ENCODE measurements around the gene TBC1D25.

The TBC1D25 gene

DNA sequence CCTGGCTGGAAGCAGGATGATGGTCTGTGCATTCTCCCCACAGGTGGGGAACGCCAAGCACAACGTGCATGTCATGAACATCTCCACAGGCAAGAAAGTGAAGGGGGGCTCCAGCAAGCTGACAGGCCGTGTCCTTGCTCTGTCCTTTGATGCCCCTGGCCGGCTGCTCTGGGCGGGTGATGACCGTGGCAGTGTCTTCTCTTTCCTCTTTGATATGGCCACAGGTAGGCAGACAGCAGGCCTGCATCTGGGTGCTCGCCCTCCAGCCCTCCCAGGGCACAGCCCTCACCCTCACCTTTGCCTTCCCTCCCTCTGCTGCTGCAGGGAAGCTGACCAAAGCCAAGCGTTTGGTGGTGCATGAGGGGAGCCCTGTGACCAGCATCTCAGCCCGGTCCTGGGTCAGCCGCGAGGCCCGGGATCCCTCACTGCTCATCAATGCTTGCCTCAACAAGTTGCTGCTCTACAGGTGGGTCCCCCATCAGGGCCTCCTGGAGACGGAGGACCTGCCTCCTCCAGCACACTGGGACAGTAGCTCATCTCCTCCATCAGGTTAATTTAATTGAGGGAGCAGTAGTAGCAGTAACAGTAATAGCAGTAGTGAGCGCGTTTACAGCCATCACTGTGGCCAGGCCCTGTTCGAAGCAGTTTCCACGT, 62.4 kb downstream of the TBC1D25 start:
- H3K4me1 ChIP-seq (ENCODE audit: control insufficient read depth, insufficient read depth, low read length, unreplicated experiment), result peaks cover 3% of the 10 kb centered on the region
- H3K4me3 ChIP-seq (ENCODE audit: low read depth, low read length), result no peak overlapping the region
- H3K27me3 ChIP-seq (ENCODE audit: insufficient read depth, low read length), result no peaks in the 10 kb centered on the region
- no peak overlapping the region for H2AFZ ChIP-seq (ENCODE audit: low read length, unreplicated experiment)
- H3K27ac ChIP-seq (ENCODE audit: low read depth, low read length), result no peak overlapping the region
- H3K79me2 ChIP-seq (ENCODE audit: control insufficient read depth, insufficient read depth, low read length, unreplicated experiment), result peaks cover 10% of the 10 kb centered on the region
- no peaks in the 10 kb centered on the region for H3K36me3 ChIP-seq (ENCODE audit: insufficient read depth, low read length)

DNA sequence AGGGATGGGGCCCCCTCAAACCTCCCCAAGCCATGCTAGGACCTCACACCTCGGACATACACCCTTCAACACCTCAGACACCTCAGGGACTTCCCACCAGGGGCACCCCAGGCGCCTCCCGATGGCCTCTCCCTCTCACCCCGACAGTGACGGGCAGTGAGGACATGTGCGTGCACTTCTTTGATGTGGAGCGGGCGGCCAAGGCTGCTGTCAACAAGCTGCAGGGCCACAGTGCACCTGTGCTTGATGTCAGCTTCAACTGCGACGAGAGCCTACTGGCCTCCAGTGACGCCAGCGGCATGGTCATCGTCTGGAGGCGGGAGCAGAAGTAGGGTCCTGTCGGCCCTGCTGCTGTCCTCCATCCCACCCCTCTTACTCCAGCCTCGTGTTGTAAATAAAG, 65.2 kb downstream of the TBC1D25 start:
- H3K4me1 ChIP-seq (ENCODE audit: control insufficient read depth, insufficient read depth, low read length, unreplicated experiment), result no peaks in the 10 kb centered on the region
- no peak overlapping the region for H2AFZ ChIP-seq (ENCODE audit: low read length, unreplicated experiment)
- H3K27ac ChIP-seq (ENCODE audit: low read depth, low read length), result no peak overlapping the region
- no peak overlapping the region for H3K4me3 ChIP-seq (ENCODE audit: low read depth, low read length)
- H3K36me3 ChIP-seq (ENCODE audit: insufficient read depth, low read length), result no peaks in the 10 kb centered on the region
- no peaks in the 10 kb centered on the region for H3K27me3 ChIP-seq (ENCODE audit: insufficient read depth, low read length)
- H3K79me2 ChIP-seq (ENCODE audit: control insufficient read depth, insufficient read depth, low read length, unreplicated experiment), result no peaks in the 10 kb centered on the region

DNA sequence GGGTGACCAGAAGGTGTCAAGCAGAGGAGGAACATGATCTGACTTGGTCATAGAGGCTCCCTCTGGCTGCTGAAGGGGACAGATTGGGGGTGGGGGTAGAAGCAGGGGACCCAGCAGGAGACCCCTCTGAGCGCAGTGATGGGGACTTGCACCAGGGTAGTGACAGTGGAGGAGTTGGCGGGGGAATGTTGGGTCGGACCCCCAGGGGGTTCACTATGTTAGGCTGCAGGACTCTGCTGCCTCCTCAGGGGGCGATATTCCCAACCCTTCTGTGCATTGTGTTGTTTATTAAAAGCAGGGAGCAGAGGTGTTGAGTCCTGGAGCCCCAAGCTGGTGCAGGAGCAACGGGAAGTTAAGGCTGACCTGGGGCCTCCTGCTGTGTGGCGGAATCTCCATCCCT, 66.6 kb downstream of the TBC1D25 start:
- Histone ChIP-seq H3K4me1 (ENCODE audit: control insufficient read depth, insufficient read depth, low read length, unreplicated experiment) (no peaks in the 10 kb centered on the region), H3K36me3 (ENCODE audit: insufficient read depth, low read length) (no peaks in the 10 kb centered on the region), H3K27ac (ENCODE audit: low read depth, low read length) (no peak overlapping the region), H3K4me3 (ENCODE audit: low read depth, low read length) (no peak overlapping the region), H3K79me2 (ENCODE audit: control insufficient read depth, insufficient read depth, low read length, unreplicated experiment) (no peaks in the 10 kb centered on the region), H2AFZ (ENCODE audit: low read length, unreplicated experiment) (no peak overlapping the region), H3K27me3 (ENCODE audit: insufficient read depth, low read length) (no peaks in the 10 kb centered on the region)

DNA sequence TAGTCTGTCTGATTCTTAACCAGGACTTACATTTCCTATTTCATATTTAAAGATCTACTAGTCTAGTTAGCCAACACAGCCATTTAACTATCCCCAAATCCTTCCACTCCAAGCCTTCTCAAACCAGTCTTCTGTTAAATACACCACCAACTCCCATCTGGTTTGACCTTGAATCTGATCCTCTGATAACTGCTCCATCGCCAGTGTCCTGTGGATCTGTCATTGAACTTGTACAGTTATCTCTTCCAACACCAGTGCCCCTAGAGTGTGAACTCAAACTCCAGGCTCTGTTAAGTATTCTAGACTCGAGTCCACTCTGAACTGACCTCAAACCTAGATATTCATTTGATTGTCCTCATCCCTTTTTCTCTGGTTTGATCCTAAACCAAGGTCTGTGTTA, 72.2 kb downstream of the TBC1D25 start:
- H3K4me3 ChIP-seq (ENCODE audit: low read depth, low read length), result no peak overlapping the region
- H2AFZ ChIP-seq (ENCODE audit: low read length, unreplicated experiment), result no peak overlapping the region
- H3K79me2 ChIP-seq (ENCODE audit: control insufficient read depth, insufficient read depth, low read length, unreplicated experiment), result no peaks in the 10 kb centered on the region
- H3K4me1 ChIP-seq (ENCODE audit: control insufficient read depth, insufficient read depth, low read length, unreplicated experiment), result no peaks in the 10 kb centered on the region
- H3K36me3 ChIP-seq (ENCODE audit: insufficient read depth, low read length), result no peaks in the 10 kb centered on the region
- H3K27me3 ChIP-seq (ENCODE audit: insufficient read depth, low read length), result no peaks in the 10 kb centered on the region
- no peak overlapping the region for H3K27ac ChIP-seq (ENCODE audit: low read depth, low read length)

All from ACC112 (cell line).